Uterine smooth muscle cell (primary cell): ENCODE results near the gene PTCH1. TPM values are rescaled to one million over a fixed set of nuclear protein-coding genes. Genes with fewer than 3 reads are reported as not detected.

ENCODE experiments used
- total RNA-seq: library from RNA; depleted of rRNA; stranded (reverse); fragments of >200 nt; gene quantifications from 2 replicates; pipeline ENCODE4 v1.2.3, GENCODE V29; 2014

PTCH1 gene
- 1.6 and 3.4 TPM in 2 replicates for total RNA-seq

GRCh38 chr9:95516734-95517558, at the start of gene PTCH1:
Gene PTCH1 (minus strand): TSS chr9:95516971.

Other genes starting within 250 kb of the PTCH1 start
- 3.0 and 8.6 TPM in 2 replicates for gene FANCC, start 199.3 kb downstream of the PTCH1 start, total RNA-seq